OCI-LY7 (cell line): ENCODE data around the gene YIPF1. TPM values are rescaled to one million over a fixed set of nuclear protein-coding genes. Genes with fewer than 3 reads are reported as not detected.
"Not testable (repeated sequence)": the region's sequence is repeated elsewhere in the genome, so short reads cannot be mapped to it uniquely, and the experiment has no call there.

Source experiments
- BruUV-seq: library from RNA; stranded (reverse); fragments of 400-500 nt; replicated peaks from 2 replicates; lab custom pipeline; 2021; lab: Mats Ljungman, UMichigan
- CTCF ChIA-PET: fragments of 300-600 bp; sonication (Branson Sonifier 250); formaldehyde crosslinking; loops from one replicate; lab custom pipeline; 2022; ENCODE audit warnings: antibody characterized with exemption; ENCODE audit not compliant: unreplicated experiment; lab: Charles Lee
- POLR2A ChIA-PET: fragments of 300-600 bp; sonication (Branson Sonifier 250); formaldehyde crosslinking; loops from one replicate; lab custom pipeline; 2022; ENCODE audit warnings: antibody characterized with exemption; lab: Charles Lee
- DNase-seq: peaks from one replicate; pipeline ENCODE4 v3.0.0-alpha.2; 2015; ENCODE audit warnings: low spot score
- H2AFZ ChIP-seq: fragments of 200-600 bp; sonication (generic), shearing (Covaris generic); 2 replicates; pipeline ENCODE4 v1.6.1; 2014; ENCODE audit warnings: mild to moderate bottlenecking, antibody characterized with exemption, low read length, moderate library complexity
- H3K27ac ChIP-seq: fragments of 200-600 bp; sonication (generic); 2 replicates; pipeline ENCODE4 v1.5.1; 2014; ENCODE audit warnings: mixed run types, low read depth, mild to moderate bottlenecking, moderate library complexity, low read length, inconsistent platforms; ENCODE audit not compliant: poor library complexity, severe bottlenecking
- H3K36me3 ChIP-seq: fragments of 200-600 bp; sonication (generic); 2 replicates; pipeline ENCODE4 v1.6.1; 2014; ENCODE audit warnings: mild to moderate bottlenecking, antibody characterized with exemption, low read length, moderate library complexity, mixed read lengths; ENCODE audit not compliant: insufficient read depth
- H3K4me1 ChIP-seq: fragments of 200-600 bp; sonication (generic); 2 replicates; pipeline ENCODE4 v1.5.1; 2014; ENCODE audit warnings: mild to moderate bottlenecking, low read length; ENCODE audit not compliant: insufficient read depth, poor library complexity, severe bottlenecking
- H3K4me2 ChIP-seq: fragments of 200-600 bp; sonication (generic); 2 replicates; pipeline ENCODE4 v1.6.1; 2014; ENCODE audit warnings: mild to moderate bottlenecking, low read length
- H3K4me3 ChIP-seq: fragments of 200-600 bp; sonication (generic); 2 replicates; pipeline ENCODE4 v1.5.1; 2014; ENCODE audit warnings: mild to moderate bottlenecking, low read depth, low read length; ENCODE audit not compliant: poor library complexity, severe bottlenecking
- H3K79me2 ChIP-seq: fragments of 200-600 bp; sonication (generic); 2 replicates; pipeline ENCODE4 v1.6.1; 2016; ENCODE audit warnings: low read depth, mild to moderate bottlenecking, low read length, moderate library complexity, mixed read lengths; ENCODE audit not compliant: insufficient read depth
- H3K9me2 ChIP-seq: fragments of 200-600 bp; sonication (generic); 2 replicates; pipeline ENCODE4 v1.6.1; 2016; ENCODE audit warnings: mild to moderate bottlenecking, low read length, mixed read lengths; ENCODE audit not compliant: insufficient read depth
- H3K9me3 ChIP-seq: fragments of 200-600 bp; sonication (generic); 2 replicates; pipeline ENCODE4 v1.6.1; 2014; ENCODE audit warnings: mild to moderate bottlenecking, mixed run types, low read length, mixed read lengths
- H4K20me1 ChIP-seq: fragments of 200-600 bp; sonication (generic); 2 replicates; pipeline ENCODE4 v1.6.1; 2014; ENCODE audit warnings: mild to moderate bottlenecking, antibody characterized with exemption, low read length, moderate library complexity, mixed read lengths; ENCODE audit not compliant: insufficient read depth
- EZH2phosphoT487 ChIP-seq: fragments of 200-600 bp; sonication (generic); IDR thresholded peaks from 2 replicates; pipeline ENCODE4 v1.6.1; 2018; ENCODE audit warnings: low read depth, borderline replicate concordance, mild to moderate bottlenecking, mixed run types, antibody characterized with exemption, low read length, moderate library complexity, mixed read lengths
- intact Hi-C: fragments of 100-400 bp; cut with micrococcal nuclease; formaldehyde crosslinking; loops from one replicate; pipeline ENCODE4 v1.10.0; 2022; ENCODE audit not compliant: unreplicated experiment
- total RNA-seq, 2 experiments: library from RNA; depleted of rRNA in 1 of 2; stranded (reverse); fragments of >200 nt in 1 of 2; shearing (Covaris generic) in 1 of 2; gene quantifications; 2 replicates each; pipeline ENCODE4 v1.2.3, GENCODE V29; 2014 to 2022
- TF ChIP-seq, protein P1 (sequence below): fragments of 200-600 bp; sonication (generic); conservative IDR thresholded peaks from 2 replicates; pipeline ENCODE4 v1.5.1; 2014; ENCODE audit warnings: mild to moderate bottlenecking, antibody characterized with exemption, low read length, moderate library complexity, mixed read lengths

YIPF1 gene
- total RNA-seq, 2 experiments from 2014 or later: 15.0 to 16.7 TPM

- Histone ChIP-seq H3K36me3 (no peaks in the 10 kb centered on the region), H2AFZ (peak overlapping the region; percentile 90), H3K4me1 (peaks cover 21% of the 10 kb centered on the region), H3K27ac (no peak overlapping the region), H4K20me1 (no peaks in the 10 kb centered on the region), H3K79me2 (no peaks in the 10 kb centered on the region), H3K4me2 (peak overlapping the region; percentile 71), H3K4me3 (peak overlapping the region; percentile 78), H3K9me3 (no peaks in the 10 kb centered on the region), H3K9me2 (no peaks in the 10 kb centered on the region)
- no peak for DNase-seq
- no TSS peak for BruUV-seq
- intact Hi-C loops: no loop called here
- TF ChIP-seq, protein P1, sequence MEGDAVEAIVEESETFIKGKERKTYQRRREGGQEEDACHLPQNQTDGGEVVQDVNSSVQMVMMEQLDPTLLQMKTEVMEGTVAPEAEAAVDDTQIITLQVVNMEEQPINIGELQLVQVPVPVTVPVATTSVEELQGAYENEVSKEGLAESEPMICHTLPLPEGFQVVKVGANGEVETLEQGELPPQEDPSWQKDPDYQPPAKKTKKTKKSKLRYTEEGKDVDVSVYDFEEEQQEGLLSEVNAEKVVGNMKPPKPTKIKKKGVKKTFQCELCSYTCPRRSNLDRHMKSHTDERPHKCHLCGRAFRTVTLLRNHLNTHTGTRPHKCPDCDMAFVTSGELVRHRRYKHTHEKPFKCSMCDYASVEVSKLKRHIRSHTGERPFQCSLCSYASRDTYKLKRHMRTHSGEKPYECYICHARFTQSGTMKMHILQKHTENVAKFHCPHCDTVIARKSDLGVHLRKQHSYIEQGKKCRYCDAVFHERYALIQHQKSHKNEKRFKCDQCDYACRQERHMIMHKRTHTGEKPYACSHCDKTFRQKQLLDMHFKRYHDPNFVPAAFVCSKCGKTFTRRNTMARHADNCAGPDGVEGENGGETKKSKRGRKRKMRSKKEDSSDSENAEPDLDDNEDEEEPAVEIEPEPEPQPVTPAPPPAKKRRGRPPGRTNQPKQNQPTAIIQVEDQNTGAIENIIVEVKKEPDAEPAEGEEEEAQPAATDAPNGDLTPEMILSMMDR: no peak
- TF ChIP-seq EZH2phosphoT487: no peak
- ChIA-PET CTCF (interaction anchor here (1.4 kb wide), 1 partner anchor 9 kb away, joined by 4 read pairs; no protein-coding TSS in a partner anchor), POLR2A (interaction anchor here (4.0 kb wide), 1 partner anchor 55 kb away, joined by 16 read pairs; the partner anchor contains the start of gene IFT25)
Measured at GRCh38 chr1:53890522-53890941, 935 bp upstream of the YIPF1 start.

DNA sequence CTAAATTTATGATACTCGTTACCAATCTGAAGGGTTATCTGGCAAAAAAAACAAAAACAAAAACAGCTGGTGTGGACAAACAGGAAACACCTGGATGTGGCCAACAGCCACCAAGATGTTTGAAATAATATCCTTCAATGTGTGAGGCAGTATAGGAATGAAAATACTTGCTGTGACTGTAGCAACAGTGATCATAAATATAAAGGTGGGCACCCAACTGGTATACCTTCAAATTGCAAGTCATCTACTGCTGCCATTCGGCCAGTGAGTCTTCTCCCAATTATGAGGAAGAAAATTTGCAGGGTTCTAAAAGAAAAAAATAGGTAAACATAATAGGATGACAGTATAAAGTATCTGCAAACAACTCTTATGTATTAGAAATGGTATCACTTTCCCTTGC, 916 bp downstream of the YIPF1 start:
- H3K9me2 ChIP-seq: no peaks in the 10 kb centered on the region
- intact Hi-C loops: loop anchor here (2.0 kb wide), 1 partner anchor 60 kb away; no protein-coding TSS in a partner anchor
- H2AFZ ChIP-seq: 0 out of 2 replicates have a peak overlapping the region, but pooled peaks have one; percentile 58
- H3K36me3 ChIP-seq: no peaks in the 10 kb centered on the region
- H3K4me1 ChIP-seq: peaks cover 21% of the 10 kb centered on the region
- BruUV-seq: no TSS peak
- H3K9me3 ChIP-seq: no peaks in the 10 kb centered on the region
- H3K4me2 ChIP-seq: peak overlapping the region; percentile 71
- ChIA-PET POLR2A (interaction anchor here (1.0 to 4.0 kb wide), 2 partner anchors 53 to 57 kb away, joined by 3 to 16 read pairs; partner anchors contain the start of gene IFT25), CTCF (no interaction called here)
- no peaks in the 10 kb centered on the region for H3K79me2 ChIP-seq
- DNase-seq: no peak
- peak overlapping the region; percentile 78 for H3K4me3 ChIP-seq
- no peaks in the 10 kb centered on the region for H4K20me1 ChIP-seq
- TF ChIP-seq, protein P1: no peak
- TF ChIP-seq EZH2phosphoT487: no peak
- no peak overlapping the region for H3K27ac ChIP-seq

GRCh38 chr1:53883600-53883999, 6.0 kb downstream of the YIPF1 start:
- H3K4me1 ChIP-seq, H2AFZ ChIP-seq, intact Hi-C loops, H3K27ac ChIP-seq, H4K20me1 ChIP-seq, BruUV-seq, H3K9me3 ChIP-seq, DNase-seq, H3K4me2 ChIP-seq, CTCF ChIA-PET, H3K79me2 ChIP-seq, H3K9me2 ChIP-seq, H3K4me3 ChIP-seq: not testable (repeated sequence)
- peaks cover 12% of the 10 kb centered on the region for H3K36me3 ChIP-seq
- POLR2A ChIA-PET: interaction anchor here (0.8 to 1.5 kb wide), 3 partner anchors 15 to 76 kb away, joined by 3 to 4 read pairs (median 3); no protein-coding TSS in a partner anchor

GRCh38 chr1:53881853-53882252, 7.7 kb downstream of the YIPF1 start:
- intact Hi-C loops, H3K4me2 ChIP-seq, DNase-seq, H3K4me1 ChIP-seq, H3K27ac ChIP-seq, H3K4me3 ChIP-seq, H3K79me2 ChIP-seq, H4K20me1 ChIP-seq, H3K9me3 ChIP-seq, H3K9me2 ChIP-seq, BruUV-seq, H2AFZ ChIP-seq, CTCF ChIA-PET: not testable (repeated sequence)
- POLR2A ChIA-PET: interaction anchor here (0.7 kb wide), 2 partner anchors 8 to 159 kb away, joined by 3 read pairs; no protein-coding TSS in a partner anchor
- H3K36me3 ChIP-seq: peaks cover 20% of the 10 kb centered on the region
